Activated CD8-positive, alpha-beta memory T cell treated with anti-CD3 and anti-CD28 coated beads for 48 hours (primary cell): ENCODE data around the gene TMEM59L.

Source experiments
- DNase-seq, 3 experiments: peaks; one replicate each; pipeline ENCODE4 v3.0.0-alpha.2; 2020; ENCODE audit warnings: low read depth in 2 of 3, low spot score in 2 of 3

The TMEM59L gene

DNA sequence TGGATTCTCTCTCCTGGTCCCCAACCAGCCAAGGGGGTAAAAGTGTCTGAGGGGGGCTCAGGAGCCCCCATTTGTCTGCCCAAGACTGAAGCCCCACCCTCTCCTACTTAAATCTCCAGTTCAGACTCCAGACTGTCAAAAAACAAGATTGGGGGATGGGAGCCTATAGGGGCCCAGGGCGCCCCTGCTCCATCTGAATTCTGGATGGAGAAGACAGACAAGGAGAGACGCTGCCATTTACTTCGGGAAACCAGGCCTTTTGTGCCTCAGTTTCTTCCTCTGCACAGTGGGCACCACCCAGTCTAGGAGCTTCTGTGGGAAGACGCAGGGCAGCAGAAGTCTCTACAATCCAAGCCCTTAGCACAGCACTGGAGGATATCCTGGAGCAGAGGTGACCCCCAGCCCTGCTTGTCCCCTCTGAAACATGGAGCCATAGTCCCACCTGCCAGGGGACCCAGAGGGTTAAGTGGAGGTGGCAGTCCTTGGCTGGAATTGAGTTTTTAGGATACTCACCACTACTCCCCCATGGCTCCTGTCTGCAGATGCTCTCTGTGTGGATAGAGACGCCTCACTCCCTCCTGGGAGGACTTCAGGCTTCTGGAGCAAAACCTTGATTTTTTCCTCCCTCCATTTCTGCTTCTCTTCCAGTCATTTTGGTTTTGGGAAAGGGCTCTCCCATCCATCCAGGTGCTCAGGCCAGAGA is 4.4 kb upstream of the TMEM59L start:
- DNase-seq = no peak

DNA sequence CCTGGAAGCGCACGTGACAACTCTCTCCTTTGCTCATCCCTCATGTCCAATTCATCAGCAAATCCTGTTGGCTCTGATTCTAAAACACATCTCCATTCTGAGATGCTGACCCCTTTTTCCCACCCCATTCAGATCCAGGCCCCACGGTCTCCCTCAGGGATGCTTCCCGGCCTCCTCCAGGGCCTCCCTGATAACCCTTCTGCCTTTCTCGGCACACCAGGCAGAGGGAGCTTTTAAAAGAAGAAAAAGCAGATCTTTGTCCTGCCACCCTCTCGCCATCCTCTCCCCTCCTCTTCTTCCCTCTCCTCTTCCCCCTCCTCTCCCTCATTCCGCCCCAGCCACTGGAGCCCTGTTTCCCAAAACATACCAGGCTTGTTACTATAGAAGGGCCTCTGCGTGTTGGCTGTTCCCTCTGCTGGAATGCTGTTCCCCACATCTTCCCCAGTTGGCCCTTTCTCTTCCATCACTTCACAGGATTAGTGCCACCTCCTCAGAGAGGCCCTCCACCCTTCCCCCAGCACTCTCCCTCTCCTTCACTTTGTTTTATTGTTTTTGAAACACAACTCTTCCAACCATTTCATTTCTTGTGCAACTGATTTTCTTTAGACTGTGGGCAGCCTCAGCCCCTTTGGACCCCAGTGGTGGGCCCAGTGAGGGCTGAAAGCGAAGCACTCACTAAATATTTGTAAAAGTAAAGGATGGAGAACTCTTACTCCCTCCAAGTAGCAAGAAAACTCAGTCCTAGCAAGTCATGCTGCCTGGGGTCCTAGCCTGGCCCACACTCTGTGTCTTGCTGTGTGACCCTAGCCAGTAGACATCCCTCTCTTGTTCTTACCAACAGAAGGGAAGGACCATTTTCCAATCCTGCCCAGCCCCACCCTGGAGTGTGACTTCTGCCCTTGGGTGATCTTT is 3.6 kb upstream of the TMEM59L start:
- DNase-seq = no peak

- no peak for DNase-seq
Measured at GRCh38 chr19:18609717-18610051, 3.0 kb upstream of the TMEM59L start.

DNA sequence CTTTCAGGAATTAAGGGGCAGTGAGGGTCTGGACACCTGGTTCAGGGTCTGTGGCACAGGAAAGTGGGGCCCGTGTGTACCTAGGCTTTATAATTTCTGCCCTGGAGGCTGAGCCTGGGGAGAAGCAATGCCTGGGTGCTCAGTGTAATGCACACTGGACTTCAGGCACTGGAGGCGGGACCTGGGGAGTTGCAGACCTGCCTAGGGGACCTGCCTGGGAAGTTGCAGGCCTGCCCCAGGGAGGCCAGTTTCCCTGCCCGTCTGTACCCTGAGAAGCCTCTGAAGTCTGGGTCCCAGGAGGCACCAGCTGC is 2.5 kb upstream of the TMEM59L start:
- DNase-seq = no peak

GRCh38 chr19:18610556-18611326 is 1.9 kb upstream of the TMEM59L start:
- DNase-seq = no peak

DNA sequence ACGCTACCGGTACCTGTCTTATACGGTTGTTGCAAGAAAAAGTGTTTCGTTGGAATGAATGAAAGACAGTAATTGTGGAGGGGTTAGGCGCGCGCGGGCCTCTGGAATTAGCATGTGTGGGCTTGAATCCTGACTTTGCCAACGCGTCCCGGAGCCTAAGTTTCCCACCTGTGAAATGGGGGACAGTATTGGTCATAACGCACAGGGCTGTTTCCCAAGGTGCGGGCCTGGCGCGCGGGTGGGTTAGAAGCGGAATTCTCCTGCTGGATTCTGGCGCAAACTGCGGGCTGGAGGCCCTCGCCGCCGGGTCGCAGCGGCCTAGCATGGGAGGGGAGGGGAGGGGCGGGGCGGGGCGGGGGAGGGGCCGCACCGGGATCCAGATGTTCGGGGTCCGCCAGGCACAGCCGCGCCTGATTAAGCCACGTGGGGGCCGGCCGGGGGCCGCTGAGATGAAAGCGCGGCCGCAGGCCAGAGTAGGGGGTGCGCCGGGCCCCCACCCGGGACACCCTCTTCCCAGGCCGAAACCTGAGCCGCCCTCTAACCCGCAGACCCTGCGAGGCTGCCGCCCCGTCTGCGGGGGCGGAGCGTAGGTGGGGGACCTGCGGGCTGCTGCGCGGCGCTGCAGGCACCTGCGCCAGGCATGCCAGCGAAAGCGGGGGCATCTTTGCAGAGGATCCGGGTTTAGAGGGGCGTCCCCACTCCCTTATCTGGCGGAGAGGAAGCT is 1.2 kb upstream of the TMEM59L start:
- no peak for DNase-seq

DNA sequence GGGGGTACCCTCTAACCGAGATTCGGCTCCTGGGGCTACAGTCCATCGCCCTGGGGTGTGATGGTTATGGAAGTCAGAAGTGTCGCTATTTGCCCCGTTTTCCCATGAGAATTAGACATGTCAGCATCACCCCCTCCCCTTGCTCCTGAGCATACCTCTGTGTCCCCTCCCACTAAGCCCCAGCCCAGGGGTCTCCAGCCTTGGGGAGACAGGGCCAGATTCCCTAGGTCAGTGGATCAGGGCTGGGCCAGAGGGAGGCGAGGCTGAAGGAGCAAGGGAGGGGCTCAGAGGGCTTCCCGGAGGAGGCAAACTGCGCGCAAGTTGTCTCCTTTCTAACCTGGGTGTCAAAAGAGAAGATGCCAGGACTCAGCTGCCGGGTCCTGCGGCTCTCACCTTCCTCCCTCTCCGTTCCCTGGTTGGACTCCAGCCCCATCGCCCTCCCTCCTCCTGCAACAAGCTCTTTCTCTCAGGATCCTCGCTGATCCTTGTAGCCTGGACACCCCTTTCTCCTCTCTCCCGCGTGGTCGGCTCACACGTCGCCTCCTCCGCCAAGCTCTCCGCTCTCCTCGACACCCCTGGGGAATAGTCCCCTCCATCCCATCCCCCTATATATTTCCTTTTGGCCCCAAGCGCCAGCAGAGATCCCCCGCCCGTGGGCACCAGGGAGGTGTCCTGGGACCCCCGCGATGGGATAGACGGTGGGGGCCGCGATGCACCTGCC is 459 bp upstream of the TMEM59L start:
- DNase-seq = no peak

- DNase-seq = no peak
Measured at GRCh38 chr19:18613589-18614234, 1.0 kb downstream of the TMEM59L start.

- DNase-seq = no peak
Measured at GRCh38 chr19:18616023-18616422, 3.4 kb downstream of the TMEM59L start.

DNA sequence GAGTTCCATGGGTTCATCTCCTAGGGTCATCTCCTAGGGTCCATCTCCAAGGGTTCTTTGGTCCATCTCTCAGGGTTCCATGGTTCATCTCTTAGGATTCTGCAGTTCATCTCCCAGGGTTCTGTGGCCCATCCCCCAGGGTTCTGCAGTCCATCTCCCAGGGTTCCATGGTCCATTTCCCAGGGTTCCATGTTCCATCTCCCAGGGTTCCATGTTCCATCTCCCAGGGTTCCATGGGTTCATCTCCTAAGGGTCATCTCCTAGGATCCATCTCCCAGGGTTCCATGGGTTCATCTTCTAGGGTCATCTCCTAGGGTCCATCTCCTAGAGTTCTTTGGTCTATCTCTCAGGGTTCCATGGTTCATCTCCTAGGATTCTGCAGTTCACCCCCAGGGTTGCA is 4.9 kb downstream of the TMEM59L start:
- DNase-seq = no peak

DNA sequence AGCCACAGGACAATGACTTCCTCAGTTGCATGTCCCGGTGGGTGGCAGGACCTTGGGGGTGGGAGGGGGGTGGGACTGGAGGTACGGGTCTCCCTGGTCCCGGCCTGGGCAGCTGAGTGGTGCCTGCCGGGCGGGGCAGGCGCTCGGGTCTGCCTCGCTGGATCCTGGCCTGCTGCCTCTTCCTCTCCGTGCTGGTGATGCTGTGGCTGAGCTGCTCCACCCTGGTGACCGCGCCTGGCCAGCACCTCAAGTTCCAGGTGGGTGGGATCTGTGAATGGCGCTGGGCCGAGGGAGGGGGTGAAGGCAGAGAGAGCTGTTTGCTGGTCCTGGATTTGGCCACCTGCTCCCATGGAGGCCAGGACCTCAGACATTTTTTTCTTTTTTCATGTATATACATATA is 5.6 kb downstream of the TMEM59L start:
- DNase-seq = no peak

- DNase-seq = no peak
Measured at GRCh38 chr19:18620311-18620710, 7.6 kb downstream of the TMEM59L start.

GRCh38 chr19:18620902-18621301 is 8.2 kb downstream of the TMEM59L start:
- DNase-seq = no peak

DNA sequence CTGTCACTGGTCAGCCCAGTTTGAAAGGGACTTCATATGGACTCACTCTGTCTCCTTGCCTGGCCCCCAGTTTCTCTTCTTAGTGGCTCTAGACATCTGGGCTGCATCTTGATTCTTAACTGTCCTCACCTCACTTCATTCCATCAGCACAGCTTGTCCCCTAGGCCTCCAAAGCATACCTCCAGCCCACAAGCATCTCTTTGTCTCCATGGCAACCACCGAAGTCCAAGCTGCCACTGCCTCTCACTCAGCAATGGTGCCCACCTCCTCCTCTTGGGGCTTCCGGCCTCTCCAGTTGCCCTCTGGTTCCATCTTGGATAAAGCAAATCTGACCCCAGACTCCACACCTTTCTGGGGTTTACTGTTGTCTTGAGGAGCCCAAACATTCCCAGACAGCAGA is 14.2 kb downstream of the TMEM59L start:
- DNase-seq = no peak

DNA sequence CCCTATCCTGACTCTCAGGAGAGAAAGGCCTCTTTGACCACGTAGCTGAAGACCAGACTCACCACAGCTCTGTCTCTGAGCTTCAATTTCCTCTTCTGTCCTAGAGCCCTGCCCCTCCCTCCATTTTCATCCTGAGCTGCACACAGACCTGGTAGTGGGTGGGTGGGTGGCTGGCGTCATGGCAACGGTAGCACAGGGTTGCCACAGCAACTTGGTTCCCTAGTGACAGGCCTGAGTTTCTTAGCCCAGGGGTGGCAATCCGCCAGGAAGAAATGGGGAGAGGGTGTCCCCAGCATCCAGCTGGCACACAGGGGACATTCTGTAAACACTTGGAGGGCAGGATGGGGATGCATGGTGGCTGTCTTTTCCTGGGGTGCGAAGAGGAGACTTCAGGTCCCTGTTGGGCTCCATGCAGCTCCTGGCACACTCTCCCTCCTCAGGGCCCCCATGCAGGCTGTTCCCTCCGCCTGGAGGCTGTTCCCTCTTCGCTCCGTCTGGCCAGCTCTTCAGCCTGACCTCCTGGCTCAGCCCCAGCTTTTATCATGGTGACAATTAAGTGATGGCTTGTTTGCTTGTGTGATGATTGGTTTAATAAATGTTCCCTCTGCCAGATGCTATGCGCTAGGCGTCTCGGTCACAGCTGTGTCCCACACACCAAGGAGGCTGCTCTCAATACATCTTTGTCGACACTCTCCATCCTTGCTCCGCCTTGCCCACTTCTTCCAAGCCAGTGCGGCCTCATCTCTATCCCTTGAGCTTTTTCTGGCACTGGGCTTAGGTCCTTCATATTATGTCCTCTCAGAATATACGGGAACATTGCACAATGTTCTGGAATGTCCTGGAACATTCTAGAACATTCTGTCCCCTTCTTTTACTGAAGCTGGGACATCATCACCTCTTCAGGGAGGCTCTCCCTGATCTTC is 16.8 kb downstream of the TMEM59L start:
- no peak for DNase-seq

DNA sequence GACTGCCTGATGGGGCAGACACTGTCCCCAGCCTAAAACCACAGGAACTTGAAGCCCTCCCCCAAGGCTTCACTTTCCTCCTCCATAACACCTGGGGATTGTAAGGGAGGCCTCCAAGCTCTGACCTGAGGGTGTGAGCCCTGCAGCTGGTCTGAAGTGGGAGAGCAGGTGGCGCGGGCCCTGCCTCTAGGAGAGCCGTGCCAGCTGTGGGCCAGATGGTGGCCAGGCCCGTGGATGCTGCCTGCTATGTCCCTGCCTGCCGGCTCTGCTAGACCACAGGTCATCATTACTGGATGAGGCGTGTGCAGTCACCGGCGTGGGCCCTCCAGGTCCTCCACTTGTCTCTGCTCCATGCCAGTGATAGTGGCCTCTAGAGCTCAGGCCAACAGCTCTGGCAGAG is 20.7 kb downstream of the TMEM59L start:
- DNase-seq = no peak

DNA sequence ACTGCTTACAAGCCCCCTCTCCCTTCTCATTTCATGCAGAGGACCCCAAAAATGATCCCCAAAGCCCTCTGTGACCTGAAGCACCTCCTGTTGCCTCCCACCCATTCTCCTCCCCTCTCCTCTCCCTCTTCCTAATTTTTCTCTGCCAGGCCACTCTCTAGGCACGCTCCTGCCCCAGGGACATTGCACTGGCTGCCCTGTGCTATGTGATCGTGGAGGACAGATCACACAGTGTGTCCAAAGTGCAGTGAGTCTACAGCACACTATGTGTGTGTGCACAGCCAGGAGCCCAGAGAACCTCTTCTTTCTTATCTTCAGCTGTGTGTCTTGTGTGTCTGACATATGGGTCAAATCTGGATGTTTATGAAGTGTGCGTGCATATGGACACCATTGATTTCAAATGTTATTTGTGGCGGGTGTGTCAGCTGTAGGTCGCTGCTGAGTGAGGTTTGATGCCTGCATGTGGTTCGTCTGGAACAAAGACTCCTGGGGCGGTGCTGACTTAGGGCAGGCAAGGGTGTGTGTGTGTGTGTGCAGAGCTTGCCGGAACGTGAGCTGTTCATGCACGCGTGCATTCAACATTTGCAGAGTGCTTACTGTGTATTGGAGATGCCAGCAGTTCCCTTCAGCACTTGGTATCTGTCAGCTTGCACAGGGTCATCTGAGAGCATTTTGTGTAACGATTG is 22.1 kb downstream of the TMEM59L start:
- DNase-seq = no peak

GRCh38 chr19:18635831-18636182 is 23.1 kb downstream of the TMEM59L start:
- no peak for DNase-seq
